CD14-positive monocyte (primary cell): ENCODE results near the gene CDKAL1. TPM values are rescaled to one million over a fixed set of nuclear protein-coding genes. Genes with fewer than 3 reads are reported as not detected.

Experiments
- DNase-seq, 3 donors: peaks; one replicate each; pipeline ENCODE4 v3.0.0-alpha.2; 2011 to 2022
- H2AFZ ChIP-seq: 2 replicates; pipeline ENCODE4 v1.6.0; 2012; ENCODE audit warnings: mild to moderate bottlenecking, low read depth, low read length, inconsistent platforms; ENCODE audit not compliant: insufficient read depth, poor library complexity, severe bottlenecking
- H3K27ac ChIP-seq, 2 donors: 1 replicate in 1 of 2; 2 replicates in 1 of 2; pipeline ENCODE4 v1.5.1; 2012 to 2013; ENCODE audit warnings: low read length in 2 of 2, control low read depth in 1 of 2, inconsistent platforms in 1 of 2, low read depth in 1 of 2, mild to moderate bottlenecking in 1 of 2
- H3K27me3 ChIP-seq, 2 donors: one replicate each; pipeline versions ENCODE4 v1.6.0 to v1.6.1; 2011 to 2013; ENCODE audit warnings: low read length in 2 of 2; ENCODE audit not compliant: control insufficient read depth in 2 of 2, insufficient read depth in 2 of 2
- H3K36me3 ChIP-seq, 2 donors: replicated peaks in 1 of 2; 1 replicate in 1 of 2; 2 replicates in 1 of 2; pipeline versions ENCODE4 v1.5.1 to v1.6.1; 2012 to 2013; ENCODE audit warnings: low read length in 2 of 2, control low read depth in 1 of 2, inconsistent platforms in 1 of 2, mild to moderate bottlenecking in 1 of 2; ENCODE audit not compliant: insufficient read depth in 2 of 2, control insufficient read depth in 1 of 2
- H3K4me1 ChIP-seq, 2 donors: 1 replicate in 1 of 2; 2 replicates in 1 of 2; pipeline versions ENCODE4 v1.5.1 to v1.6.1; 2012 to 2013; ENCODE audit warnings: low read length in 2 of 2, control low read depth in 1 of 2, inconsistent platforms in 1 of 2, mild to moderate bottlenecking in 1 of 2, moderate library complexity in 1 of 2; ENCODE audit not compliant: insufficient read depth in 2 of 2, control insufficient read depth in 1 of 2
- H3K4me2 ChIP-seq: replicated peaks from 2 replicates; pipeline ENCODE3; 2012; ENCODE audit warnings: low read length, moderate library complexity, mild to moderate bottlenecking; ENCODE audit not compliant: poor library complexity, severe bottlenecking; ENCODE audit errors: extremely low read depth
- H3K4me3 ChIP-seq, 3 experiments: fragments of 200-600 bp in 1 of 3; sonication (generic) in 1 of 3; replicated peaks in 1 of 3; 1 replicate in 2 of 3; 2 replicates in 1 of 3; pipeline ENCODE4 v1.5.1; 2011 to 2013; ENCODE audit warnings: low read length in 3 of 3, mild to moderate bottlenecking in 3 of 3, control low read depth in 2 of 3, low read depth in 2 of 3, inconsistent platforms in 1 of 3, moderate library complexity in 1 of 3
- H3K79me2 ChIP-seq: 2 replicates; pipeline ENCODE4 v1.6.0; 2012; ENCODE audit warnings: mild to moderate bottlenecking, control low read depth, inconsistent platforms, low read length, moderate library complexity; ENCODE audit not compliant: insufficient read depth
- H3K9ac ChIP-seq: 2 replicates; pipeline ENCODE4 v1.6.0; 2017; ENCODE audit warnings: low read length, mild to moderate bottlenecking; ENCODE audit not compliant: insufficient read depth, poor library complexity, severe bottlenecking
- H3K9me3 ChIP-seq, 2 donors: replicated peaks in 1 of 2; 1 replicate in 1 of 2; 2 replicates in 1 of 2; pipeline versions ENCODE4 v1.5.1 to v1.6.1; 2012 to 2013; ENCODE audit warnings: low read length in 2 of 2, control low read depth in 1 of 2; ENCODE audit not compliant: control insufficient read depth in 1 of 2, insufficient read depth in 1 of 2
- H4K20me1 ChIP-seq: 2 replicates; pipeline ENCODE4 v1.6.0; 2012; ENCODE audit warnings: mild to moderate bottlenecking, low read length, control low read depth, moderate library complexity; ENCODE audit not compliant: insufficient read depth
- H3K27ac Mint-ChIP-seq, 7 donors: one replicate each; pipeline ENCODE4 v1.8.0; 2020; ENCODE audit warnings: mild to moderate bottlenecking in 7 of 7, mixed read lengths in 7 of 7, moderate library complexity in 6 of 7, inconsistent platforms in 2 of 7
- H3K27me3 Mint-ChIP-seq, 3 donors: one replicate each; pipeline ENCODE4 v1.8.0; 2021 to 2022; ENCODE audit warnings: low read depth in 3 of 3, mild to moderate bottlenecking in 3 of 3, mixed read lengths in 3 of 3, moderate library complexity in 3 of 3, inconsistent platforms in 1 of 3
- H3K36me3 Mint-ChIP-seq, 2 donors: one replicate each; pipeline ENCODE4 v1.8.0; 2020; ENCODE audit warnings: mixed read lengths in 2 of 2, inconsistent platforms in 1 of 2, mild to moderate bottlenecking in 1 of 2
- H3K4me1 Mint-ChIP-seq: one replicate; pipeline ENCODE4 v1.8.0; 2020; ENCODE audit warnings: mild to moderate bottlenecking, mixed read lengths
- H3K4me3 Mint-ChIP-seq, 2 donors: one replicate each; pipeline ENCODE4 v1.8.0; 2020; ENCODE audit warnings: mild to moderate bottlenecking in 2 of 2, mixed read lengths in 2 of 2, moderate library complexity in 1 of 2
- H3K9me3 Mint-ChIP-seq, 7 donors: one replicate each; pipeline ENCODE4 v1.8.0; 2020 to 2022; ENCODE audit warnings: mixed read lengths in 7 of 7, mild to moderate bottlenecking in 6 of 7, moderate library complexity in 6 of 7, inconsistent platforms in 2 of 7
- WGBS: methylation state at CpG from one replicate; pipeline ENCODE4 v1.1.5; 2013; ENCODE audit warnings: missing lambda C conversion rate; ENCODE audit not compliant: insufficient coverage; 5-methylcytosine and 5-hydroxymethylcytosine counted together
- intact Hi-C, 2 donors: fragments of 100-400 bp; cut with micrococcal nuclease; formaldehyde crosslinking; loops; one replicate each; pipeline versions ENCODE4 v1.15.0 to v1.15.1; 2023
- polyA plus RNA-seq, 3 donors: library from polyadenylated mRNA; depleted of rRNA in 1 of 3; unstranded in 2 of 3; stranded (reverse) in 1 of 3; fragments of 300-500 nt in 2 of 3; fragments of >200 nt in 1 of 3; fragmentation: Illumina TruSeq in 2 of 3; gene quantifications; 1 replicate in 2 of 3; 2 replicates in 1 of 3; pipeline ENCODE4 v1.2.3, GENCODE V29; 2012 to 2021
- TF ChIP-seq, protein P1 (sequence below): fragments of 200-600 bp; IDR thresholded peaks from one replicate; pipeline ENCODE4 v1.8.0; 2022; ENCODE audit warnings: antibody characterized with exemption, mild to moderate bottlenecking

The CDKAL1 gene
- polyA plus RNA-seq, 3 donors, result 3.2 to 12.4 (median 8.3) TPM

DNA sequence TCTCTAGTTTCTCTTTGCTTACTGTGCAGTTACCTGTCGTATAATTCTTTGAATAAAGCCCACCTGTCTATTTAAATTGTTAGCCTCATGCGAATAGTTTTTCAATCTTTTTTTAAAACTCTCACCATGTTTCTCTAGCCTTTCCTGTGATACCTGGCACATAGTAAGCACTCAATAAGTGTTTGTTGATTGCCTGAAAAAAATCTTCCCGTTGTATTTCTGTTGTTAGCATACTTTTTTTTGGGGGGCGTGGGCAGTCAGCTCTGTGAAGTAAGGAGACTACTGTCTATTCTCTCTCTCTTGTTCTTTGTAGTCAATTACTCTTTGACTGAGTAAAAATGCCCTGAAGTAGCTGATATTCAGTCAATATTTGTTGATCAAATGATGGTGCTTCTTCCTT lies 205.8 kb downstream of the CDKAL1 start:
- Mint-ChIP-seq H3K4me3 (no peak overlapping the region), H3K27ac (no peak overlapping the region), H3K27me3 (no peaks in the 10 kb centered on the region), H3K36me3 (peaks cover 23 to 26% of the 10 kb centered on the region in 2 donors), H3K9me3 (peaks cover 0 to 5% (median 4%) of the 10 kb centered on the region in 7 donors), H3K4me1 (no peaks in the 10 kb centered on the region)
- TF ChIP-seq, protein P1, sequence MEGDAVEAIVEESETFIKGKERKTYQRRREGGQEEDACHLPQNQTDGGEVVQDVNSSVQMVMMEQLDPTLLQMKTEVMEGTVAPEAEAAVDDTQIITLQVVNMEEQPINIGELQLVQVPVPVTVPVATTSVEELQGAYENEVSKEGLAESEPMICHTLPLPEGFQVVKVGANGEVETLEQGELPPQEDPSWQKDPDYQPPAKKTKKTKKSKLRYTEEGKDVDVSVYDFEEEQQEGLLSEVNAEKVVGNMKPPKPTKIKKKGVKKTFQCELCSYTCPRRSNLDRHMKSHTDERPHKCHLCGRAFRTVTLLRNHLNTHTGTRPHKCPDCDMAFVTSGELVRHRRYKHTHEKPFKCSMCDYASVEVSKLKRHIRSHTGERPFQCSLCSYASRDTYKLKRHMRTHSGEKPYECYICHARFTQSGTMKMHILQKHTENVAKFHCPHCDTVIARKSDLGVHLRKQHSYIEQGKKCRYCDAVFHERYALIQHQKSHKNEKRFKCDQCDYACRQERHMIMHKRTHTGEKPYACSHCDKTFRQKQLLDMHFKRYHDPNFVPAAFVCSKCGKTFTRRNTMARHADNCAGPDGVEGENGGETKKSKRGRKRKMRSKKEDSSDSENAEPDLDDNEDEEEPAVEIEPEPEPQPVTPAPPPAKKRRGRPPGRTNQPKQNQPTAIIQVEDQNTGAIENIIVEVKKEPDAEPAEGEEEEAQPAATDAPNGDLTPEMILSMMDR, result no peak
- Histone ChIP-seq H3K9ac (no peak overlapping the region), H3K36me3 (peaks cover 0 to 20% of the 10 kb centered on the region in 2 donors), H3K27me3 (no peaks in the 10 kb centered on the region), H3K4me3 (no peak overlapping the region), H3K27ac (no peak overlapping the region), H3K4me1 (no peaks in the 10 kb centered on the region), H3K79me2 (no peaks in the 10 kb centered on the region), H3K9me3 (no peaks in the 10 kb centered on the region), H2AFZ (no peak overlapping the region), H3K4me2 (no peak overlapping the region), H4K20me1 (no peaks in the 10 kb centered on the region)
- DNase-seq, result no peak
- intact Hi-C loops, result no loop called here
- WGBS, result no CpG with 5 or more reads among the region's 4 CpGs

DNA sequence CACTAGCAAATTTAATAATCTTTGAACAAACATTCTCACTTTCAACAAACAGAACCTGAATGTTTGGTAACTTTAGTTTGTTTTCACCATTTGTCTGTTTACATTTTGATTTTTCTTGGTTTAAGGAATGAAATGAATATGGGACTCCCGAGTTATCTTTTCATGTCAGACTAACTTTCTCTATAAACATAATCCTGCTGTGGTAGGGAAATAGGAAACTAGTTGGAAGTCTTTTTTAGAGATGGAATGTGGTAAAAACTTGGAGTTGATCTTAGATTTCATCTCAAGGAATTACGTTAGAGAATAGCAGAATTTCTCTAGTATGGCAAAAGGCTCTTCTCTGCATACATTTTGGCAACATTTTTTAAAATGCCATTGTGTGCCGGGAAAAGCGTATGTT lies 206.5 kb downstream of the CDKAL1 start:
- TF ChIP-seq, protein P1, result no peak
- Mint-ChIP-seq H3K27me3 (no peaks in the 10 kb centered on the region), H3K36me3 (peaks cover 21 to 26% of the 10 kb centered on the region in 2 donors), H3K27ac (no peak overlapping the region), H3K9me3 (peaks cover 0 to 5% (median 4%) of the 10 kb centered on the region in 7 donors), H3K4me1 (no peaks in the 10 kb centered on the region), H3K4me3 (no peak overlapping the region)
- H3K9ac ChIP-seq, result no peak overlapping the region
- no peaks in the 10 kb centered on the region for H3K27me3 ChIP-seq
- no peak overlapping the region for H3K27ac ChIP-seq
- DNase-seq, result no peak
- no peak overlapping the region for H2AFZ ChIP-seq
- WGBS, result 100% methylated on average over 1 of the region's 4 CpGs
- H3K4me3 ChIP-seq, result no peak overlapping the region
- no peaks in the 10 kb centered on the region for H3K79me2 ChIP-seq
- H4K20me1 ChIP-seq, result no peaks in the 10 kb centered on the region
- H3K9me3 ChIP-seq, result no peaks in the 10 kb centered on the region
- no peaks in the 10 kb centered on the region for H3K4me1 ChIP-seq
- peaks cover 0 to 20% of the 10 kb centered on the region in 2 donors for H3K36me3 ChIP-seq
- no peak overlapping the region for H3K4me2 ChIP-seq
- intact Hi-C loops, result no loop called here
